ENCODE measurements around the gene ADRA2C.

DNA sequence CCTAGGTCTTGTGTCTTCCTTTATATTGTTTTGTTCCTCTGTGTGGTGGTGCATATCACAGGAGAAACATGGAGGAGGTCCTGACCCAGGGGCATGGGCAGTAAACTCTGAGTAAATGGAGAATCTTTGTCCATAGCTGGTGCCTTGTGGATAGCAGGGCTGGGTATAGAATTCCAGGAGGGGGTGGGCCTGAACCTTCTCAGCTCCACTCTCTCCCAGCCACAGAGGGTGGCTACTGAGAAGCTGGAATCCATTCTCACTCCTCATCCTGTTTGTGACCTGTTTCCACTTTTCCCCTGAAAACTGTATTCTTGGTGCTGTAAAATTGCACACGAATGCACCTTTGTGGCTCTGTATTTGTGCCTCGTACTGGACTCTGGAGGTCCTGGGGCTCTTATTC lies 47.7 kb upstream of the ADRA2C start:
- TF ChIP-seq SIN3A (IDR thresholded peaks at IDR 0.05; ENCODE audit: borderline replicate concordance, insufficient read depth, low read depth, low read length) (no peak), CTCF (IDR thresholded peaks at IDR 0.05) (no peak), POLR2AphosphoS5 (IDR thresholded peaks at IDR 0.05; ENCODE audit: low read depth, low read length) (no peak)

All from Panc1 (cell line).